Right renal cortex interstitium (tissue), 3 donors: ENCODE results near the gene PTTG2. TPM values are rescaled to one million over a fixed set of nuclear protein-coding genes. Genes with fewer than 3 reads are reported as not detected.
"Not testable (repeated sequence)": the region's sequence is repeated elsewhere in the genome, so short reads cannot be mapped to it uniquely, and the experiment has no call there.

Experiments
- DNase-seq, 3 donors: peaks; one replicate each; pipeline ENCODE4 v3.0.0-alpha.2; 2013; ENCODE audit warnings: low read depth in 3 of 3, low spot score in 2 of 3
- polyA plus RNA-seq, 3 donors: library from polyadenylated mRNA; unstranded; fragments of 120-200 nt; gene quantifications; one replicate each; pipeline ENCODE4 v1.2.1, GENCODE V29; 2013; ENCODE audit not compliant: insufficient read length in 3 of 3

The PTTG2 gene
- under 1 TPM in 1 of 3 donors, not detected in 2; 0.28 TPM for polyA plus RNA-seq

- DNase-seq: no peak
Measured at GRCh38 chr4:37960098-37960497, at the start of gene PTTG2. PTTG2 (plus strand) TSS chr4:37960398; CDS start chr4:37960435, 37 bp downstream.

GRCh38 chr4:37914539-37914938, 45.7 kb upstream of the PTTG2 start:
- DNase-seq: no peak

- no peak for DNase-seq
Measured at GRCh38 chr4:37917388-37917787, 42.8 kb upstream of the PTTG2 start.

GRCh38 chr4:37918653-37919052, 41.5 kb upstream of the PTTG2 start:
- DNase-seq: no peak

GRCh38 chr4:37922328-37922727, 37.9 kb upstream of the PTTG2 start:
- DNase-seq: no peak

GRCh38 chr4:37923089-37923488, 37.1 kb upstream of the PTTG2 start:
- DNase-seq: not testable (repeated sequence)

GRCh38 chr4:37924946-37925345, 35.3 kb upstream of the PTTG2 start:
- DNase-seq: no peak

- DNase-seq: no peak
Measured at GRCh38 chr4:37927434-37927833, 32.8 kb upstream of the PTTG2 start.

GRCh38 chr4:37928426-37929416, 31.5 kb upstream of the PTTG2 start:
- DNase-seq: no peak

GRCh38 chr4:37934096-37934495, 26.1 kb upstream of the PTTG2 start:
- no peak for DNase-seq

GRCh38 chr4:37934609-37935008, 25.6 kb upstream of the PTTG2 start:
- no peak for DNase-seq

- DNase-seq: no peak
Measured at GRCh38 chr4:37935026-37935425, 25.2 kb upstream of the PTTG2 start.

- DNase-seq: no peak
Measured at GRCh38 chr4:37936889-37937498, 23.2 kb upstream of the PTTG2 start.

GRCh38 chr4:37938208-37938607, 22.0 kb upstream of the PTTG2 start:
- DNase-seq: no peak

- no peak for DNase-seq
Measured at GRCh38 chr4:37946503-37947179, 13.6 kb upstream of the PTTG2 start.

- no peak for DNase-seq
Measured at GRCh38 chr4:37948542-37948941, 11.7 kb upstream of the PTTG2 start.

- DNase-seq: no peak
Measured at GRCh38 chr4:37949636-37950426, 10.4 kb upstream of the PTTG2 start.

- DNase-seq: no peak
Measured at GRCh38 chr4:37951461-37952352, 8.5 kb upstream of the PTTG2 start.

GRCh38 chr4:37953156-37953555, 7.0 kb upstream of the PTTG2 start:
- no peak for DNase-seq
